ENCODE results near the gene SORCS1.

DNA sequence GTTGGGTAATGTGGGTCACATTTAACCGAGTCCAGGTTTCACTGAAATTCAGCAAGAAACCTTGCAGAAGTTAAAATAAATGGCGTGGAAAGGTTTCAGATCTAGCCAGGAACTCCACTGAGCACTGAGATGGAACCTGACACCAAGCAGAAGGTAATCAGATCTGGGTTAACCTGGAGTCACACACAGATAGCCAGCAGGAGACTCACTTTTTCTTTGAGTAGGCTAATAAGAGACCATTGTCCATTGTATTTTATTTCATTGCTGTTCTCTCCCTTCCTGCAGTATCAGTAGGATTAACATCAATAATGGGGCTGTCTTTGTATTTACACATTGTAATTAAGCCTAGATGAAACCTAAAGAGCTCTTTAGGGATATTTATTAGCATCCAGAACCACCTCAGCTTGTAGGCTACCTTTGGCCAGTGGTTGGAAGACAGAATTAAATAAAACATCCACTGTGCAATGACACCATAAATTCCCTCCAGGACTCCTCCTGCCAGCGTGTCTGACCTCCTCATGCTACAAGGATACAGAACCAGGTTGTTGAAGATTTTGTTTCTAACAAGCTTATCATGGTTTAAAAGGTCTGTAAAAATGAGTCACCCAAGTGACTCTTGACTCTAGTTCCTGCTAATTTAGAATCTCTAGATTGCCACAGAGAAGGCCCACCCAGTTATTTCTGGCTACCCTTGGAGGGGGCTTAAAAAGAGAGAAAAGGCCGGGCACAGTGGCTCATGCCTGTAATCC lies 151.1 kb downstream of the SORCS1 start:
- TF ChIP-seq, protein P1, sequence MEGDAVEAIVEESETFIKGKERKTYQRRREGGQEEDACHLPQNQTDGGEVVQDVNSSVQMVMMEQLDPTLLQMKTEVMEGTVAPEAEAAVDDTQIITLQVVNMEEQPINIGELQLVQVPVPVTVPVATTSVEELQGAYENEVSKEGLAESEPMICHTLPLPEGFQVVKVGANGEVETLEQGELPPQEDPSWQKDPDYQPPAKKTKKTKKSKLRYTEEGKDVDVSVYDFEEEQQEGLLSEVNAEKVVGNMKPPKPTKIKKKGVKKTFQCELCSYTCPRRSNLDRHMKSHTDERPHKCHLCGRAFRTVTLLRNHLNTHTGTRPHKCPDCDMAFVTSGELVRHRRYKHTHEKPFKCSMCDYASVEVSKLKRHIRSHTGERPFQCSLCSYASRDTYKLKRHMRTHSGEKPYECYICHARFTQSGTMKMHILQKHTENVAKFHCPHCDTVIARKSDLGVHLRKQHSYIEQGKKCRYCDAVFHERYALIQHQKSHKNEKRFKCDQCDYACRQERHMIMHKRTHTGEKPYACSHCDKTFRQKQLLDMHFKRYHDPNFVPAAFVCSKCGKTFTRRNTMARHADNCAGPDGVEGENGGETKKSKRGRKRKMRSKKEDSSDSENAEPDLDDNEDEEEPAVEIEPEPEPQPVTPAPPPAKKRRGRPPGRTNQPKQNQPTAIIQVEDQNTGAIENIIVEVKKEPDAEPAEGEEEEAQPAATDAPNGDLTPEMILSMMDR (IDR thresholded peaks at IDR 0.05; ENCODE audit: insufficient read depth, low read depth, low read length) = no peak
- no peak for TF ChIP-seq EZH2 (IDR thresholded peaks at IDR 0.05; ENCODE audit: insufficient read depth, low read length)
